ENCODE results near the gene ODF2. TPM values are rescaled to one million over a fixed set of nuclear protein-coding genes. Genes with fewer than 3 reads are reported as not detected.
"Not testable (repeated sequence)": the region's sequence is repeated elsewhere in the genome, so short reads cannot be mapped to it uniquely, and the experiment has no call there.

The ODF2 gene
- total RNA-seq, 1 experiment from 2014 or later: 60.7 TPM

GRCh38 chr9:128504485-128505413 is 48.9 kb downstream of the ODF2 start, which contains the start of gene GLE1:
Gene GLE1, plus strand, starts transcription at chr9:128504719. Its CDS starts 87 bp downstream, at chr9:128504806.
- in situ Hi-C loops (cut with HindIII; ENCODE audit: low sequenced_read_pairs): no loop called here
- peak; percentile 93 for DNase-seq (ENCODE audit: low spot score)

GRCh38 chr9:128505414-128505765 is 49.6 kb downstream of the ODF2 start:
- DNase-seq (ENCODE audit: low spot score): peak; percentile 16
- in situ Hi-C loops (cut with HindIII; ENCODE audit: low sequenced_read_pairs): no loop called here

- in situ Hi-C loops (cut with HindIII; ENCODE audit: low sequenced_read_pairs): not testable (repeated sequence)
Measured at GRCh38 chr9:128505906-128506305, 50.1 kb downstream of the ODF2 start.

GRCh38 chr9:128512820-128513219 is 57.0 kb downstream of the ODF2 start:
- in situ Hi-C loops (cut with HindIII; ENCODE audit: low sequenced_read_pairs): no loop called here
- DNase-seq (ENCODE audit: low spot score): no peak

More at GRCh38 chr9:128505906-128506305, 50.1 kb downstream of the ODF2 start:
- not testable (repeated sequence) for DNase-seq (ENCODE audit: low spot score)

GRCh38 chr9:128521956-128522355 is 66.2 kb downstream of the ODF2 start:
- in situ Hi-C loops (cut with HindIII; ENCODE audit: low sequenced_read_pairs): no loop called here
- no peak for DNase-seq (ENCODE audit: low spot score)

- in situ Hi-C loops (cut with HindIII; ENCODE audit: low sequenced_read_pairs): no loop called here
- DNase-seq (ENCODE audit: low spot score): peak; percentile 55
Measured at GRCh38 chr9:128523199-128523925, 67.6 kb downstream of the ODF2 start.

GRCh38 chr9:128526720-128527119 is 70.9 kb downstream of the ODF2 start:
- DNase-seq (ENCODE audit: low spot score): no peak
- in situ Hi-C loops (cut with HindIII; ENCODE audit: low sequenced_read_pairs): no loop called here

GRCh38 chr9:128528445-128529160 is 72.8 kb downstream of the ODF2 start:
- no peak for DNase-seq (ENCODE audit: low spot score)
- in situ Hi-C loops (cut with HindIII; ENCODE audit: low sequenced_read_pairs): no loop called here

GRCh38 chr9:128529191-128529590 is 73.4 kb downstream of the ODF2 start:
- DNase-seq (ENCODE audit: low spot score): no peak
- in situ Hi-C loops (cut with HindIII; ENCODE audit: low sequenced_read_pairs): no loop called here

- no peak for DNase-seq (ENCODE audit: low spot score)
- in situ Hi-C loops (cut with HindIII; ENCODE audit: low sequenced_read_pairs): no loop called here
Measured at GRCh38 chr9:128532581-128532980, 76.8 kb downstream of the ODF2 start.

GRCh38 chr9:128540634-128541360 is 85.0 kb downstream of the ODF2 start:
- in situ Hi-C loops (cut with HindIII; ENCODE audit: low sequenced_read_pairs): no loop called here
- DNase-seq (ENCODE audit: low spot score): no peak

- in situ Hi-C loops (cut with HindIII; ENCODE audit: low sequenced_read_pairs): no loop called here
- no peak for DNase-seq (ENCODE audit: low spot score)
Measured at GRCh38 chr9:128546504-128546903, 90.7 kb downstream of the ODF2 start.

GRCh38 chr9:128548876-128549275 is 93.1 kb downstream of the ODF2 start:
- no peak for DNase-seq (ENCODE audit: low spot score)
- in situ Hi-C loops (cut with HindIII; ENCODE audit: low sequenced_read_pairs): no loop called here

- DNase-seq (ENCODE audit: low spot score): peak; percentile 64
- in situ Hi-C loops (cut with HindIII; ENCODE audit: low sequenced_read_pairs): no loop called here
Measured at GRCh38 chr9:128550226-128550625, 94.4 kb downstream of the ODF2 start.

Other genes starting within 250 kb of the ODF2 start
- 32.9 and 37.9 TPM in 2 replicates for gene GOLGA2, start 180.0 kb upstream of the ODF2 start, total RNA-seq (2014; rRNA removed; shearing (Covaris generic))
- 25.9 and 31.0 TPM in 2 replicates for gene SWI5, start 179.7 kb upstream of the ODF2 start, total RNA-seq (2014; rRNA removed; shearing (Covaris generic))
- gene TRUB2, start 133.6 kb upstream of the ODF2 start, total RNA-seq (2014; rRNA removed; shearing (Covaris generic)): 28.2 and 31.8 TPM in 2 replicates
- 35.0 and 44.3 TPM in 2 replicates for gene COQ4, start 133.2 kb upstream of the ODF2 start, total RNA-seq (2014; rRNA removed; shearing (Covaris generic))
- 48.7 and 49.0 TPM in 2 replicates for gene SLC27A4, start 115.5 kb upstream of the ODF2 start, total RNA-seq (2014; rRNA removed; shearing (Covaris generic))
- gene URM1, start 84.6 kb upstream of the ODF2 start, total RNA-seq (2014; rRNA removed; shearing (Covaris generic)): 58.2 and 61.5 TPM in 2 replicates
- gene CERCAM, start 35.1 kb upstream of the ODF2 start, total RNA-seq (2014; rRNA removed; shearing (Covaris generic)): 10.6 and 11.9 TPM in 2 replicates
- 37.0 and 38.3 TPM in 2 replicates for gene GLE1, start 48.7 kb downstream of the ODF2 start, total RNA-seq (2014; rRNA removed; shearing (Covaris generic))
- gene SPTAN1, start 96.6 kb downstream of the ODF2 start, total RNA-seq (2014; rRNA removed; shearing (Covaris generic)): 99.1 and 103 TPM in 2 replicates
- gene DYNC2I2, start 200.8 kb downstream of the ODF2 start, total RNA-seq (2014; rRNA removed; shearing (Covaris generic)): 164 and 173 TPM in 2 replicates
- gene SET, start 233.2 kb downstream of the ODF2 start, total RNA-seq (2014; rRNA removed; shearing (Covaris generic)): 794 and 1,249 TPM in 2 replicates
- gene PKN3, start 246.5 kb downstream of the ODF2 start, total RNA-seq (2014; rRNA removed; shearing (Covaris generic)): 34.8 and 36.7 TPM in 2 replicates